ENCODE results near the gene PLCB1.
A peak's percentile ranks its signal among the peaks of the same experiment; 100 is the strongest.

The PLCB1 gene

GRCh38 chr20:8515810-8516435, 383.9 kb downstream of the PLCB1 start:
- no peak overlapping the region for H3K27ac ChIP-seq
- no peak for TF ChIP-seq ZFX (IDR thresholded peaks at IDR 0.05)
- TF ChIP-seq, protein P1, sequence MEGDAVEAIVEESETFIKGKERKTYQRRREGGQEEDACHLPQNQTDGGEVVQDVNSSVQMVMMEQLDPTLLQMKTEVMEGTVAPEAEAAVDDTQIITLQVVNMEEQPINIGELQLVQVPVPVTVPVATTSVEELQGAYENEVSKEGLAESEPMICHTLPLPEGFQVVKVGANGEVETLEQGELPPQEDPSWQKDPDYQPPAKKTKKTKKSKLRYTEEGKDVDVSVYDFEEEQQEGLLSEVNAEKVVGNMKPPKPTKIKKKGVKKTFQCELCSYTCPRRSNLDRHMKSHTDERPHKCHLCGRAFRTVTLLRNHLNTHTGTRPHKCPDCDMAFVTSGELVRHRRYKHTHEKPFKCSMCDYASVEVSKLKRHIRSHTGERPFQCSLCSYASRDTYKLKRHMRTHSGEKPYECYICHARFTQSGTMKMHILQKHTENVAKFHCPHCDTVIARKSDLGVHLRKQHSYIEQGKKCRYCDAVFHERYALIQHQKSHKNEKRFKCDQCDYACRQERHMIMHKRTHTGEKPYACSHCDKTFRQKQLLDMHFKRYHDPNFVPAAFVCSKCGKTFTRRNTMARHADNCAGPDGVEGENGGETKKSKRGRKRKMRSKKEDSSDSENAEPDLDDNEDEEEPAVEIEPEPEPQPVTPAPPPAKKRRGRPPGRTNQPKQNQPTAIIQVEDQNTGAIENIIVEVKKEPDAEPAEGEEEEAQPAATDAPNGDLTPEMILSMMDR (conservative IDR thresholded peaks at IDR 0.05): no peak

DNA sequence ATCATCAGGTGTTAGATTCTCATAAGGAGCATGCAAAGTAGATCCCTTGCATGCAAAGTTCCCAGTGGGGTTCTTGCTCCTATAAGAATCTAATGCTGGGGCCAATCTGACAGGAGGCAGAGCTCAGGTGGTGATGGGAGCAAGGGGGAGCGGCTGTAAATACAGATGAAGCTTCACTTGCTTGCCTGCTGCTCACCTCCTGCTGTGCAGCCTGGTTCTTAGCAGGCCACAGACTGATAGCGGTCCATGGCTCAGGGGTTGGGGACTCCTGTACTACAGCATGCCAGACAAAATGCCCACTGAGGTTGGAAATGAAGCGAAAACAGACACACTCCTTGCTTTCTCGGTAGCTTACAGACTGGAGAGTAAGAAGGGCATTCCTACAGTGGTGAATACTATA, 386.8 kb downstream of the PLCB1 start:
- TF ChIP-seq, protein P1 (conservative IDR thresholded peaks at IDR 0.05): no peak
- TF ChIP-seq ZFX (IDR thresholded peaks at IDR 0.05): no peak
- no peak overlapping the region for H3K27ac ChIP-seq

DNA sequence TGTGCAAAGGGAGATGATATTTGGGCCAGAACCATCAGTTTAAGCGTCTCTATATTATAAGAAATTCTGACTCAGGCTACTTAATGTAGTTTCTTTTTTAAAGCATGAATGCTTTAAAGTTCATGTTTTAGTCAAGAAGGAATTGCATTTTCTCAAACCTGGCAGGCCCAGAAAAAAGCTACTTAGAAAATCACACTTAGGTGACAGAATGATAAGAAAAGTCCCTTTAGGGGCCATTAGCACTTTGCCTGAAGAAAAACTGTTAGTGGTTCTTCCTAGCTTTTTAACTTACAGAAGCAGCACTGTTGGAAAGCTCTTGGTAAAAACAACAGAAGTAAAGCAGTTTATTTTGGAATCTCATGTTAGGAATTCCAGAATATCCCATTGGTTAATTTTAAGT, 387.8 kb downstream of the PLCB1 start:
- no peak for TF ChIP-seq ZFX (IDR thresholded peaks at IDR 0.05)
- TF ChIP-seq, protein P1 (conservative IDR thresholded peaks at IDR 0.05): no peak
- no peak overlapping the region for H3K27ac ChIP-seq

DNA sequence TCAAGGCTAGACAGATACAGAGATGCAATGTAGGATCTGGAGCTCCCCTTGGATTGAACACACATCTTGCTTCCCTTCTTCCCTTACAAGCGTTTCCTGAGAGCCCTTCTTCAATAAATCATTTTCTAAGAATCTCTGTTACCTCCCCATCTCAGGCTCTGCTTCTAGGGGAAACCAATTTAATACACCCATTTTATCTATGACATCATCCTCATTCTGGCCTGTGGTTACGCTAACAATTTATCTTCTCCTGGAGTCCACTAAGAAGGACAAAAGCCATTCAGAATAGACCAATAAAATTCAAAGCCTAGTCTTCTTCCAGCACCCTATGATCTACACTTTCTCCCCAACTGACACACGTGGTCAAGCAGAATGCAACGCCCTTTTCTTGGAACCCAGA, 390.1 kb downstream of the PLCB1 start:
- TF ChIP-seq, protein P1 (conservative IDR thresholded peaks at IDR 0.05): no peak
- no peak for TF ChIP-seq ZFX (IDR thresholded peaks at IDR 0.05)
- no peak overlapping the region for H3K27ac ChIP-seq

GRCh38 chr20:8523684-8524083, 391.6 kb downstream of the PLCB1 start:
- no peak for TF ChIP-seq ZFX (IDR thresholded peaks at IDR 0.05)
- TF ChIP-seq, protein P1 (conservative IDR thresholded peaks at IDR 0.05): peak; percentile 37
- H3K27ac ChIP-seq: no peak overlapping the region

GRCh38 chr20:8524101-8525016, 392.3 kb downstream of the PLCB1 start:
- H3K27ac ChIP-seq: no peak overlapping the region
- TF ChIP-seq ZFX (IDR thresholded peaks at IDR 0.05): no peak
- TF ChIP-seq, protein P1 (conservative IDR thresholded peaks at IDR 0.05): 0 out of 2 replicates have a peak, but pooled peaks have one; percentile 12

GRCh38 chr20:8525017-8525343, 392.9 kb downstream of the PLCB1 start:
- TF ChIP-seq ZFX (IDR thresholded peaks at IDR 0.05): no peak
- TF ChIP-seq, protein P1 (conservative IDR thresholded peaks at IDR 0.05): no peak
- no peak overlapping the region for H3K27ac ChIP-seq
